ENCODE measurements around the gene TUBA4A. TPM values are rescaled to one million over a fixed set of nuclear protein-coding genes. Genes with fewer than 3 reads are reported as not detected.

TUBA4A gene
- total and polyA plus RNA-seq, 2 of the 8 experiments (the other 6 are each of a cell fraction or from before 2014, with no cell fraction given): 67.3 to 172 TPM

- TF ChIP-seq, protein P1, sequence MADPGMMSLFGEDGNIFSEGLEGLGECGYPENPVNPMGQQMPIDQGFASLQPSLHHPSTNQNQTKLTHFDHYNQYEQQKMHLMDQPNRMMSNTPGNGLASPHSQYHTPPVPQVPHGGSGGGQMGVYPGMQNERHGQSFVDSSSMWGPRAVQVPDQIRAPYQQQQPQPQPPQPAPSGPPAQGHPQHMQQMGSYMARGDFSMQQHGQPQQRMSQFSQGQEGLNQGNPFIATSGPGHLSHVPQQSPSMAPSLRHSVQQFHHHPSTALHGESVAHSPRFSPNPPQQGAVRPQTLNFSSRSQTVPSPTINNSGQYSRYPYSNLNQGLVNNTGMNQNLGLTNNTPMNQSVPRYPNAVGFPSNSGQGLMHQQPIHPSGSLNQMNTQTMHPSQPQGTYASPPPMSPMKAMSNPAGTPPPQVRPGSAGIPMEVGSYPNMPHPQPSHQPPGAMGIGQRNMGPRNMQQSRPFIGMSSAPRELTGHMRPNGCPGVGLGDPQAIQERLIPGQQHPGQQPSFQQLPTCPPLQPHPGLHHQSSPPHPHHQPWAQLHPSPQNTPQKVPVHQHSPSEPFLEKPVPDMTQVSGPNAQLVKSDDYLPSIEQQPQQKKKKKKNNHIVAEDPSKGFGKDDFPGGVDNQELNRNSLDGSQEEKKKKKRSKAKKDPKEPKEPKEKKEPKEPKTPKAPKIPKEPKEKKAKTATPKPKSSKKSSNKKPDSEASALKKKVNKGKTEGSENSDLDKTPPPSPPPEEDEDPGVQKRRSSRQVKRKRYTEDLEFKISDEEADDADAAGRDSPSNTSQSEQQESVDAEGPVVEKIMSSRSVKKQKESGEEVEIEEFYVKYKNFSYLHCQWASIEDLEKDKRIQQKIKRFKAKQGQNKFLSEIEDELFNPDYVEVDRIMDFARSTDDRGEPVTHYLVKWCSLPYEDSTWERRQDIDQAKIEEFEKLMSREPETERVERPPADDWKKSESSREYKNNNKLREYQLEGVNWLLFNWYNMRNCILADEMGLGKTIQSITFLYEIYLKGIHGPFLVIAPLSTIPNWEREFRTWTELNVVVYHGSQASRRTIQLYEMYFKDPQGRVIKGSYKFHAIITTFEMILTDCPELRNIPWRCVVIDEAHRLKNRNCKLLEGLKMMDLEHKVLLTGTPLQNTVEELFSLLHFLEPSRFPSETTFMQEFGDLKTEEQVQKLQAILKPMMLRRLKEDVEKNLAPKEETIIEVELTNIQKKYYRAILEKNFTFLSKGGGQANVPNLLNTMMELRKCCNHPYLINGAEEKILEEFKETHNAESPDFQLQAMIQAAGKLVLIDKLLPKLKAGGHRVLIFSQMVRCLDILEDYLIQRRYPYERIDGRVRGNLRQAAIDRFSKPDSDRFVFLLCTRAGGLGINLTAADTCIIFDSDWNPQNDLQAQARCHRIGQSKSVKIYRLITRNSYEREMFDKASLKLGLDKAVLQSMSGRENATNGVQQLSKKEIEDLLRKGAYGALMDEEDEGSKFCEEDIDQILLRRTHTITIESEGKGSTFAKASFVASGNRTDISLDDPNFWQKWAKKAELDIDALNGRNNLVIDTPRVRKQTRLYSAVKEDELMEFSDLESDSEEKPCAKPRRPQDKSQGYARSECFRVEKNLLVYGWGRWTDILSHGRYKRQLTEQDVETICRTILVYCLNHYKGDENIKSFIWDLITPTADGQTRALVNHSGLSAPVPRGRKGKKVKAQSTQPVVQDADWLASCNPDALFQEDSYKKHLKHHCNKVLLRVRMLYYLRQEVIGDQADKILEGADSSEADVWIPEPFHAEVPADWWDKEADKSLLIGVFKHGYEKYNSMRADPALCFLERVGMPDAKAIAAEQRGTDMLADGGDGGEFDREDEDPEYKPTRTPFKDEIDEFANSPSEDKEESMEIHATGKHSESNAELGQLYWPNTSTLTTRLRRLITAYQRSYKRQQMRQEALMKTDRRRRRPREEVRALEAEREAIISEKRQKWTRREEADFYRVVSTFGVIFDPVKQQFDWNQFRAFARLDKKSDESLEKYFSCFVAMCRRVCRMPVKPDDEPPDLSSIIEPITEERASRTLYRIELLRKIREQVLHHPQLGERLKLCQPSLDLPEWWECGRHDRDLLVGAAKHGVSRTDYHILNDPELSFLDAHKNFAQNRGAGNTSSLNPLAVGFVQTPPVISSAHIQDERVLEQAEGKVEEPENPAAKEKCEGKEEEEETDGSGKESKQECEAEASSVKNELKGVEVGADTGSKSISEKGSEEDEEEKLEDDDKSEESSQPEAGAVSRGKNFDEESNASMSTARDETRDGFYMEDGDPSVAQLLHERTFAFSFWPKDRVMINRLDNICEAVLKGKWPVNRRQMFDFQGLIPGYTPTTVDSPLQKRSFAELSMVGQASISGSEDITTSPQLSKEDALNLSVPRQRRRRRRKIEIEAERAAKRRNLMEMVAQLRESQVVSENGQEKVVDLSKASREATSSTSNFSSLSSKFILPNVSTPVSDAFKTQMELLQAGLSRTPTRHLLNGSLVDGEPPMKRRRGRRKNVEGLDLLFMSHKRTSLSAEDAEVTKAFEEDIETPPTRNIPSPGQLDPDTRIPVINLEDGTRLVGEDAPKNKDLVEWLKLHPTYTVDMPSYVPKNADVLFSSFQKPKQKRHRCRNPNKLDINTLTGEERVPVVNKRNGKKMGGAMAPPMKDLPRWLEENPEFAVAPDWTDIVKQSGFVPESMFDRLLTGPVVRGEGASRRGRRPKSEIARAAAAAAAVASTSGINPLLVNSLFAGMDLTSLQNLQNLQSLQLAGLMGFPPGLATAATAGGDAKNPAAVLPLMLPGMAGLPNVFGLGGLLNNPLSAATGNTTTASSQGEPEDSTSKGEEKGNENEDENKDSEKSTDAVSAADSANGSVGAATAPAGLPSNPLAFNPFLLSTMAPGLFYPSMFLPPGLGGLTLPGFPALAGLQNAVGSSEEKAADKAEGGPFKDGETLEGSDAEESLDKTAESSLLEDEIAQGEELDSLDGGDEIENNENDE (IDR thresholded peaks at IDR 0.05; ENCODE audit: insufficient replicate concordance, low read length): no peak
- no peak for TF ChIP-seq CBX8 (IDR thresholded peaks at IDR 0.05; ENCODE audit: borderline replicate concordance, low read depth, low read length)
- TF ChIP-seq FOSL1 (IDR thresholded peaks at IDR 0.05; ENCODE audit: insufficient read depth, low read depth, low read length): no peak
- TF ChIP-seq CHD1 (IDR thresholded peaks at IDR 0.05; ENCODE audit: low read depth, low read length): no peak
- TF ChIP-seq TBP (IDR thresholded peaks at IDR 0.05; ENCODE audit: low read depth, low read length): no peak
- no peak for TF ChIP-seq HDAC2 (IDR thresholded peaks at IDR 0.05; ENCODE audit: borderline replicate concordance in 1 of 2, low read depth in 2 of 2, low read length in 2 of 2)
- no peak for TF ChIP-seq BRCA1 (IDR thresholded peaks at IDR 0.05; ENCODE audit: low read depth, low read length)
- TF ChIP-seq CHD2 (IDR thresholded peaks at IDR 0.05; ENCODE audit: low read length): no peak
- no peak for TF ChIP-seq RBBP5 (IDR thresholded peaks at IDR 0.05; ENCODE audit: borderline replicate concordance, low read depth, low read length)
- TF ChIP-seq E2F6 (IDR thresholded peaks at IDR 0.05): no peak
- TF ChIP-seq RXRA (IDR thresholded peaks at IDR 0.05; ENCODE audit: insufficient read depth, low read depth, low read length): no peak
Observed at GRCh38 chr2:219292616-219293015, 38.9 kb upstream of the TUBA4A start (continued).

Measured in H1 (cell line).